GM18858 (cell line): ENCODE results near the gene DNPH1.

Experiments used
- ATAC-seq: cut with Tn5 transposase; IDR thresholded peaks from one replicate; pipeline ENCODE4 v1.9.1; 2021; ENCODE audit not compliant: unreplicated experiment

Gene DNPH1

GRCh38 chr6:43246301-43247113 lies 17.2 kb upstream of the DNPH1 start:
- no peak for ATAC-seq

DNA sequence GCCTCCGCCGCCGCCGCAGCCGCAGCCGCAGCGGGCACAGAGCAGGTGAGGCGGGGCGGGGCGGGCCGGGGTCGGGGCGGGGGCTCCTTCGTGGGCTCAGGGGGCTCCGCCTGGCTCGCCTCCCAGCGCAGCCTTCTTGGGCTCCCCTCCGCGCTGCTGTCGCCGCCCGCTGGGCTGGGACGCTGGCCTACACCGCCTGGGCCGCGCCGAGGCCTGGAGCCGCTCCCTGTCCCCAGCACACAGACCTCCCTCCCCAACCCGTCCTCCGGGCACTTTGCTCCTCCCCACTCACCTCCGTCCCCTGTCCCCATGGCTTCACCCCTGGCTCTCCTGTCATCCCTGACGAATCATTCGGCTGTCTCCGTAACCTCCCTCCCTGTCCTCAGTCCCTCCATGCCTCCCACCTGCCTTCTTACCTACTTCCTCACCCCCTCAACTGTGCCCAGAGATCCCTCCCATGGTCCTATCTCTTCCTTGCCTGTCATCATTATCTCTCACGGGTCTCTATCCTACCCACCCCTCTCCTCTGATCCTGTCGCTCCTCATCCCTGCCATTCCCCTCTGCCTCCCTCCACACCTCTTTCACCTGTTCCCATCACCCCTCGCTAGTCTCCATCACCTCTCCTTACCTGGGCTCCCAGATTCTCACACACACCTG lies 14.5 kb upstream of the DNPH1 start:
- no peak for ATAC-seq

DNA sequence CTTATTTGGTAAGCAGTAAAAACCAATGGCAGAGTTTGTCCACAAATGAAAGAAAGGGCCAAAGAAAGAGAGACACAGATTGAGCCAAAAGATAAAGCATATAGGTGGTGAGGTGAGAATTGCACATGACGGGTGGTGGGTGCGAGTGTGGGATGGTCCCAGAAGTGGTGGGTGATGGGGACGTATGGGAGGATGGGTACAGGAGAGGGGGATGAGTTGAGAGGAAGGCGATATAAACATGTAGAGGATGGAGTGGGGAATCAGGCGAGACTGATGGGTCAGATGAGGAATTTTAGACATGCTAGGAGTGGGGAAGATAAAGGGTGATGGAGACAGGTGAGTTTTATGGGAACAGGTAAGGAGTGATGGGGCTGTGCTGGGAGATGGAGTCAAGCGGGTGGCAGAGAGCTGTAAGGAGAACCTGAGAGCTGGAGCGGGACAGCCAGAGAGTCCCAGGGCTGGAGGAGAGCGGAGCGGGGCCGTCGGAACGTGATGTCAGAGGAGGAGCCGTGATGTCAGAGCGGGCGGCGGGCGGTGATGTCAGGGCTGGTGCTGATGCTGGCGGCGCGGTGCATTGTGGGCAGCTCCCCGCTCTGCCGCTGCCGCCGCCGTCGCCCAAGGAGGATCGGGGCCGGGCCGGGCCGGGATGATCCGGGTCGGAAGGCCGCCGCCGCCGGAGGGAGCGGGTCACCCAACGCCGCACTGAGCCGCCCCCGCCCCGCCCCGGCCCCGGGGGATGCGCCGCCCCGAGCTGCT lies 13.8 kb upstream of the DNPH1 start, which contains the start of gene TTBK1:
TSS of gene TTBK1 (plus strand) at position 574 of the 756 bp plus-strand sequence. CDS start 3,180 bp downstream, outside the sequence.
- no peak for ATAC-seq

DNA sequence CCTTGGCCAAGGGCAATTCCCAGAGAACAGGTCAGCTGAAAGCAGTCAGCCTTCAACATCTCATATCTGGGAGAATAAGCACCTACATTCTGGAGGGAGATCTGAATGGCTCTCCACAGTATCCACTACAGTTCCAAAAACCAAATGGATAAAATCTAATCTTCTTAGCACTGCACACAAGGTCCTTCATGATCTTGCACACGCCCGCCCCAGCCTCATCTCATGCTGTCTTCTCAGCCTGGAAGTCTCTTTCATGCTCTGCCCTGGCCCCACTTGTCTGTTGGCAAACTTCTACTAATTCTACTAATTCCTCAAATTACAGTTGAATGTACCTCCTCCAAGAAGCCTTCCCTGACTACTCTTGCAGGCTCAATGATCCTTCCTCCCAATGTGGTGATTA lies 12.2 kb upstream of the DNPH1 start:
- no peak for ATAC-seq

DNA sequence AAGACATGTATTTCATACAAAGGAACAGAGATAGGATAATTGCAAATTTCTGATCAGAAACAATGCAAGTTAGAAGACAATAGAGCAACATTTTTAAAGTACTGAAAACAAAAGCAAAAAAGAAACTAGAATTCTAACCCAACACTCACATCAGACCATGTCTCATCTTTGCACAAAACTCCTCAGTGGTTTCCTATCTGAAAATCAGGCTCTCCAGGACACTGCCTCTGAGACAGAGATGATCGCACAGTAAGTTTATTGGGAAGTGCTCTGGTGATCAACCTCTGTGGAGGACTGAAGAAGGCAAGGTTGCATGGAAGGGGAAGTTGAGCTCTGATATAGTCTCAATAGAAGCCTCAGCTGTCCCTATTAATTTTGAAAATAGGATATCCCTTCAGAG lies 11.7 kb upstream of the DNPH1 start:
- ATAC-seq = no peak

GRCh38 chr6:43239054-43239453 lies 9.8 kb upstream of the DNPH1 start:
- no peak for ATAC-seq

- no peak for ATAC-seq
Observed at GRCh38 chr6:43235841-43236240, 6.6 kb upstream of the DNPH1 start.

DNA sequence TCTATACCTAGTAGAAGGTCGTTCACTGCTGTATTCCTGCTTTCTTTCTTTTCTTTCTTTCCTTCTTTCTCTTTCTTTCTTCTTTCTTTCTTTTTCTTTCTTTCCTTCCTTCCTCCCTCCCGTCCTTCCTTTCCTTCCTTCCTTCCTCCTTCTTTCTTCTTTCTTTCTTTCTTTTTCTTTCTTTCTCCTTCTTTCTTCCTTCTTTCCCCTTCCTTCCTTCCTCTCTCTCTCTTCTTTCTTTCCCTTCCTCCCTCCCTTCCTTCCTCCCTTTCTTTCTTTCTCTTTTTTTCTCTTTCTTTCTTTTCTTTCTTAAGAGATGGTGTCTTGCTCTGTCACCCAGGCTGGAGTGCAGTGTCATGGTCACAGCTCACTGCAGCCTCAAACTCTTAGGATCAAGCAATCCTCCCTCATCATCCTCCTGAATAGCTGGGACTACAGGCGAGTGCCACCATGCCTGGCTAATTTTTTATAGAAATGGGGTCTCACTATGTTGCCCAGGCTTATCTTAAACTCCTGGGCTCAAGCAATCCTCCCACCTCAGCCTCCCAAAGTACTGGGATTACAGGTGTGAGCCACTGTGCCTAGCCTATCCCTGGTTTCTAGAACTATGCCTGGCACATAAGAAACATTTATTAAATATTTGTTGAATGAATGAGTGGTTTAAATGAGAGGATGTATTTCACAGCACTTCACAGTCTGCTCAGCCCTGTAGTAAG lies 2.6 kb upstream of the DNPH1 start:
- ATAC-seq = no peak

DNA sequence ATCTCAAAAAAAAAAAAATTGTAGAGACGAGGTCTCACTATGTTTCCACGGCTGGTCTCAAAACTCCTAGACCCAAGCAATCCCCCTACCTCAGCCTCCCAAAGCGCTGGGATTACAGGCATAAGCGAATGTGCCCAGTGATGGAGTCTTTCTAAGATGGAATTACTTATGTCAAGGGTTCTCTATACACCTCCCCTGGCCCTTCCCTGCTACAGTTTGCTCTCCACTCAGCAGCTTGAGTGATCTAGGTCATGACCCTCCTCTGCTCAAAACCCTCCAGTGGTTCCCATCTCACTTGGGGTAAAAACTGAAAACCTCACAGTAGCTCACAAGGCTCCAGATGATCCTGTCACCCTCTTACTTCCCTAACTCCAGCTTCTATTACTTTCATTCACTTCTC lies 1.8 kb upstream of the DNPH1 start:
- ATAC-seq = no peak

- no peak for ATAC-seq
Observed at GRCh38 chr6:43229803-43230620, 731 bp upstream of the DNPH1 start.

- ATAC-seq = no peak
Observed at GRCh38 chr6:43226192-43226851, 3.0 kb downstream of the DNPH1 start.

GRCh38 chr6:43223175-43223574 lies 6.1 kb downstream of the DNPH1 start:
- no peak for ATAC-seq

- no peak for ATAC-seq
Observed at GRCh38 chr6:43222418-43223059, 6.7 kb downstream of the DNPH1 start.

- no peak for ATAC-seq
Observed at GRCh38 chr6:43221046-43221972, 8.0 kb downstream of the DNPH1 start.

- ATAC-seq = no peak
Observed at GRCh38 chr6:43220439-43220951, 8.8 kb downstream of the DNPH1 start.

DNA sequence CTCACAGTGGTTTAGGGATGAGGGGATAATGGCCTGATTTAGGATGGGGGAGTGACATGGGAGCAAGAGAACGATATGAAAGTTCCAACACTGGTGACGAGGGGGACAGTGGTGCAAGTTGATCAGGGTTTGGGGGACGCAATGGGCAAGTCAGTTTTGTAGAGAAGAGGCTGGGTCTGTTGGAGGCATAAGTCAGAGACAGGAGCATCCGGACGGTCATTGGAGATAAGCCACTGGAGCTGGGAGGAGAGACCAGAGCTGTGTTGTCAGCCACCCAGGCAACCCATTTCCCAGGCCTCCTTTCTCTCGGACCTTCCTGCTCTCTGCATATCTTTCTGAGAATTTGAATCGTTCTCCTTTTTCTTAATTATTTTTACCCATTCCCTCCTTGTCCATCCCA lies 9.5 kb downstream of the DNPH1 start:
- ATAC-seq = no peak

GRCh38 chr6:43219119-43219518 lies 10.2 kb downstream of the DNPH1 start:
- ATAC-seq = no peak

- no peak for ATAC-seq
Observed at GRCh38 chr6:43217351-43217750, 11.9 kb downstream of the DNPH1 start.
